Hematopoietic multipotent progenitor cell treated with erythropoietin and hydrocortisone succinate and interleukin-3 and kit ligand, for 8 days (in vitro differentiated cells): ENCODE measurements around the gene DYRK1A.
"Not testable (repeated sequence)": the region's sequence is repeated elsewhere in the genome, so short reads cannot be mapped to it uniquely, and the experiment has no call there.

Source experiments
- DNase-seq: peaks from one replicate; pipeline ENCODE4 v3.0.0-alpha.2; 2015

DYRK1A gene

GRCh38 chr21:37496972-37497371, 130.4 kb downstream of the DYRK1A start:
- DNase-seq, result peak; percentile 17

GRCh38 chr21:37498664-37499063, 132.1 kb downstream of the DYRK1A start:
- DNase-seq, result no peak

- no peak for DNase-seq
Measured at GRCh38 chr21:37502947-37503346, 136.4 kb downstream of the DYRK1A start.

GRCh38 chr21:37503848-37504467, 137.4 kb downstream of the DYRK1A start:
- DNase-seq, result no peak

- no peak for DNase-seq
Measured at GRCh38 chr21:37505963-37506362, 139.4 kb downstream of the DYRK1A start.

DNA sequence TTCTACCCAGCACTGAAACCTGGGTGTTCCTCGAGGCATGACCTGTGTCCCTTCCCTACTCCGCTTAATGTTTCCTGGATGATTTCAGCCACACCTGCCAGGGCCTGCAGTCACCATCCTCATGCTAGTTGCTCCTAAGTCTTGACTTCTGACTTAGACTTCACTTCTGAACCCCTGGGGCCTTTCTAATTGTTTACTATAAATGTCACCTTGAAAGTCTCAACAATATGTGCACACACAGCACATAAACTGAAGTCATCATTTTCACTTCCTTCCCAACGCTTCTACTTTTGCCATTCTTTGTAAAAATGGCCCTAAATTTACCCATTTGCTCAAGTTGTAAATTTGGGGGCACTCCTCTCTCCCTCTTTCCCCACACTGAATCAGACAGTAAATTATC, 141.1 kb downstream of the DYRK1A start:
- no peak for DNase-seq

GRCh38 chr21:37508341-37508740, 141.8 kb downstream of the DYRK1A start:
- no peak for DNase-seq

DNA sequence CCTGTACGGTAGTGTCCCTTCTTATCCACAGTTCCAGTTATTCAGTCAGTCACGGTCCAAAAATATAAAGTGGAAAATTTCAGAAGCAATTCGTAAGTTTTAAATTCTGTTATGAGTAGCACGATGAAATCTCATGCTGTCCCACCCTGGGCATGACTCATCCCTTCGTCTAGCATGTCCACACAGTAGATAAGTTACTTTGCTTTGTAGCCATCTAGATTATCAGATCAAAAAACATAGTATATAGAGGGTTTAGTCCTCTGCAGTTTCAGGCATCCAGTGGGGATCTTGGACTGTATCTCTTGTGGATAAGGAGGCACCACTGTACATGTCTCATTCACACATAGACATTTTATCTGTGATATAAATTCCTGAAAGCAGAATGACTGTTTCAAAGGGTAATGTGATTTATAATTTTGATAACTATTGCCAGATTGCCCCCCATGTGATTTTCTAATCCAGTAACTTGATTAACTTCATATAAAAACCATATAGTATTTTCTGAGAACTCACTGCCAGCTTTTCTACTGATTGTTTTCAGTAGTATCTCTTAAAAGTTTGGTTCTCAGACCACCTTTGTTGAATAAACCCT, 143.3 kb downstream of the DYRK1A start:
- peak; percentile 42 for DNase-seq

- no peak for DNase-seq
Measured at GRCh38 chr21:37511848-37512247, 145.3 kb downstream of the DYRK1A start.

- DNase-seq, result no peak
Measured at GRCh38 chr21:37513383-37513782, 146.8 kb downstream of the DYRK1A start.

DNA sequence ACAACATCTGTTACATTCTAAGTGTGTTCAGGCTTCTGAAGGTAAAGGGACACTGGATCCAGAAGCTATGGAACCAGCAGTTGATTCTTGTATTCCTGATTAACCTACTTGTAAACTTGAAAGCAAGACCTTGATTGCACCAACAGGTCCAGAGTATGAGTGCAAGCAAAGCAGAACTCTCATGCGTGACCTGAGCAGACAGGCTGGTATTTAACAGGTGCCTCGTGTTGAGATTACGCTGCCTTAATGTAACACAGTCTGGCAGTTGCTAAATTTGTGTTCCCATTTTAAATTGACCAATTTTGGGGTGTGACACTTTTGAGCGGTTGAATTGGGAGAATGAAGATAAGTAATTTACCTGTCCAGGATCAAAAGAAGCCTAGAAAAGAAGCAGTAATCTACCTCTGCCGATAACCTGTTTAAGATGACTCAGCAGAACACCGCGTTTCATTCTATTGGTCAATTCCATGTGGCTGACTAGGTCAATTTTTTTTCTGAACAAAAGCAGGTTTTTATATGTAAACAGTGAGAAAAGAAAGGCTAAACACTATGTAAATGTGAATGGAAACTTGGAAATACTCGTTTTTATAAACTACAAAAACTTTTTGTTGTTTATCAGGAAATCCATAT, 147.6 kb downstream of the DYRK1A start:
- no peak for DNase-seq

DNA sequence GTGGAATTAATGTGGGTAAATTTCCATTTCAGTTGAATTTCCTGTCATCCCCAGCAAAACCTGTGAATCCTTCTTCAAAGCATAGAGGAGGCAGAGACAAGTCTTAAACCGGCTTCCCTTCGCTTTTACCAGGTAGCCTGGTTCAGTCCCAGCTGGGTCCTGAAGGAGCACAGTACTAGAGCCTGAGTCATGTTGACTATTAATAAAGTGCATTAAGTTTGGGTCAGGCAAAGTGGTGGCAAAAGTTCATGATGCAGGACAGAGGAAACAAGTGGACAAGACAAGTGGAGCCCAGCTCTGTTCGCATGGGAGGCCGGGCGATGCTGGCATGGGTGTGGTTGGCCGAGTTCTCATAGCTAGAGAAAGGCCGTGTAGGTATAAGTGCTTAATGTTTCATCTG, 150.4 kb downstream of the DYRK1A start:
- no peak for DNase-seq

DNA sequence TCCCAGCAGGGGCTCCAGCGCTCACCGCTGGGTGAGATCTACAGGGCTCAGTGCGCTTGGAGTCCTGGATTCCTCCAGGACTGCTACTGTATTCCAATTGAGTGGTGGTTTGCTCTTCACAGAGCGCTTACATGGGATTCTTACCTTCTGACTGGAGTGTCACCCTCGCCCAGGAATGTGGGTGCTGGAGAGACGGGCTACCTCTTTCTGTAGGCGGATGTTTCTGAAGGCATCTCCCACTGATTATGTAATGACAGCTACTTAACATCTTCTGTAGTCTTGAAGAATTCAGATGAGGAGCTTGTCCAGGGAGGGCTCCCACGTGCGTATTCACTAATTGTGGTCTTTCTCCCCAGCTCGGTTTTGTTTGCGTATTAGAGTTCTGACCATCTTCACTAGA, 154.2 kb downstream of the DYRK1A start:
- DNase-seq, result no peak

GRCh38 chr21:37521658-37522057, 155.1 kb downstream of the DYRK1A start:
- no peak for DNase-seq

GRCh38 chr21:37522641-37523295, 156.2 kb downstream of the DYRK1A start:
- DNase-seq, result no peak

- DNase-seq, result not testable (repeated sequence)
Measured at GRCh38 chr21:37524944-37525343, 158.4 kb downstream of the DYRK1A start.

DNA sequence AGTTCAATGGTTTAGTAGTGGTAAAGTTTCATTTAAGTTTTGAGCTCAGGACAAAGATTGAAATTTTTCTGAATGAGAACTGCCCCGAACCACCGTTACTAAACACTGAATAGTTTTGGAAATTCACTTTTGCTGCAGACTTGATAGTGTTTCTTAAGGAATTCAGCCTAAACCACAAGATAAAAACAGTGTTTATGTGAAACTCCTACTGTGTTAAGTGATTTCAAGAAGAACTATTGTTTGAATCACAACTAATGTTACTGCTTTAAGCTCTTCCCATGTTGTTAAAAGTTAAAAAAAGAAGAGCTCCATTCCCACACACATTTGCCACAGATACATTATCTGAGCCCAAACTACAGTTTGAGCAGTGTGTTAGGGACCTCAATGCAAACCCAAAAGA, 159.2 kb downstream of the DYRK1A start:
- no peak for DNase-seq

DNA sequence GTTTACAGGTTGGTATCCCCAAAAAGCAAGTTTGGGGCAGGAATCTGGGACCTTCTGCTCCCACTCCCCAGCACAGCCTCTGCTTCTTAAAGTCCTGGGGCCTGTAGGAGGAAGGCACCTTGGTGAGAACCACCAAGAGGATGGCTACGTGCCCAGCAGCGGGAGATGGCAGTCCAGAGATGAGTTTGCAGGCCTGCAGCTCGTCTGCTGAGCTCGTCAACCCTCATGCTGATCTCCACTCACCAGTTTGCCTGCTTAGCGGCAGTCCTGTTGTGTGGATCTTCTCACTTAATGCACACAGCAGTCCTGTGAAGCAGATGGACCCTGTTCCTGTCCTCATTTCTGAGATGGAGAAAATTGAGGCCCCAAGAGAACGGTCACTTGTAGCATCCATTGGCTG, 160.5 kb downstream of the DYRK1A start:
- no peak for DNase-seq

DNA sequence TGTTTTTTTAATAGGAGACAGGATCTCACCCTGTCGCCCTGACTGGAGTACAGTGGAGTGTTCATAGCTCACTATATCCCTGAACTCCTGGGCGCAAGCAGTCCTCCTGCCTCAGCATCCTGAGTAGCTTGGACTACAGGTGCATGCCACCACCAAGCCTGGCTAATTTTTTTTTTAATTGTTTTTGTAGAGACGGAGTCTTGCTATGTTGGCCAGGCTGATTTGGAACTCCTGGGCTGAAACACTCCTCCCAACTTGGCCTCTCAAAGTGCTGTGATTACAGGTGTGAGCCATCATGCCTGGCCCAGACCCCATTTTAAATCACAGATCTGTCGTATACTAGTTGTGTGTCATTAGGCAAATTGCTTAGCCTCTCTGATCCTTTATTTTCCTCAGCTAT, 161.1 kb downstream of the DYRK1A start:
- no peak for DNase-seq

DNA sequence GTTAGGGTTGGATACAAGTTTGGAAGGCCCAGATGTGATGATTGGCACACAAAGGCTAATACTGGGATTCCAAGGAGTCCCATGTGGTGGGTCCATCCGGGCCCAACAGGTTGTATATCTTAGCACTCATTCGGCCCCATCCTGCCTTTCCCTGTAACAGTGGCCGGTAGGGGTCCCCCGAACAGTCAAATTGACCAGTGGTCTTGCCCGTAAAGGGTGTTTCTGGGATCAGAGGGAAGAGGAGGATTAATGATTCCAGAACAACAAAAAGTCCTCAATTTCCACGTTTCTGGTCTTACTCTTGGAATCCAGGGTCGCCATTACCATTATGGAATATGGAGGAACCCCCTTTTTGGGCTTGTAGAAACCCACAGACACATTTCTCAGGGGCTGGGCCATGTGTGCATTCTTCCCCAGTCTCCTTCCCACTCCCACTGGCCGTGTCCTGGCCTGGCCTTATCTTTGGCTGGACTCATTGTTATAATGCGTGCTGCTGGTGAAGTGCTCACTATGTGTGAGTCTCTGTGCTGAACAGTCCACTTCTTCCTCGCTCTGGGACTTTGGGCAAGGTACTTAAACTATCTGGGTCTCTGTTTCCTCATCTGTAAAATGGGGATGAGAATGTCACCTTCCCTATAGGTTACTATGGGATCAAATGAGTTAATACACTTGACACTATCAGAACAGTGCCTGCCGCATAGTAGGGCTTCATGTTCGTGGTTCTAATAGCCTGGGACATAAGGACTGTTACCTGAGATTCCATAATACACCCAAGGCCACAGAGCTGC, 161.8 kb downstream of the DYRK1A start:
- no peak for DNase-seq

DNA sequence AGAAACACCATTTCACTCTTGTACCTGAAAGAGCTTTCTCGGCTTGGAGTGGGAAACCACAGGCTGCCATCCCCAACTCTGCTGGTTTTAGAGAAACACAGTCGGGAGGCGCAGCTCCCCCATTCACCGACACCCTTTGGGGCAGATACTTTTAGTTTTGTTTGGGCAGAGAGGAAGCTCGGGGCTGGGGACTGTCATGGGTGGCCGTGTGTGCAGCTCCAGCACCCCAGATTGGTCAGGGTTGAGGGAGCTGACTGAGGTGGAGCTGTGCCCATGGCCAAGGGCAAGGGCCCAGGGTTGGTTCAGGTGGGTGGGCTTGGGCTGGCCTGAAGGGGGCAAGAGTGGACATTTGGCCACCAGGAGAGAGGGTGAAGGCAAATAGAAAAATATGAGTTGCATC, 163.1 kb downstream of the DYRK1A start:
- DNase-seq, result no peak

- DNase-seq, result no peak
Measured at GRCh38 chr21:37530901-37531351, 164.4 kb downstream of the DYRK1A start.

- DNase-seq, result peak; percentile 27
Measured at GRCh38 chr21:37531431-37531932, 164.9 kb downstream of the DYRK1A start.
